MM.1S (cell line): ENCODE results near the gene PPM1G.

Experiments
- CTCF ChIP-seq: fragments of 300-600 bp; sonication (generic); IDR thresholded peaks from 2 replicates; pipeline ENCODE4 v1.5.1; 2016; ENCODE audit warnings: antibody characterized with exemption, low read length, mixed read lengths
- EZH2phosphoT487 ChIP-seq: fragments of 300-600 bp; sonication (generic); IDR thresholded peaks from 2 replicates; pipeline ENCODE4 v1.6.1; 2018; ENCODE audit warnings: antibody characterized with exemption, low read length

GRCh38 chr2:27335311-27335710, 74.1 kb downstream of the PPM1G start:
- no peak for TF ChIP-seq EZH2phosphoT487
- TF ChIP-seq CTCF = no peak
